SK-N-MC (cell line): Measurements from ENCODE around the gene ST6GALNAC2.

Experiments
- EZH2 ChIP-seq: fragments of 200-600 bp; sonication (generic); IDR thresholded peaks from one replicate; pipeline ENCODE4 v1.6.1; 2017; ENCODE audit warnings: antibody characterized with exemption
- FOXP2 ChIP-seq: optimal IDR thresholded peaks from 2 replicates; pipeline ENCODE3; 2011; ENCODE audit warnings: mild to moderate bottlenecking, moderate library complexity; ENCODE audit not compliant: insufficient read depth; ENCODE audit errors: extremely low read length, control extremely low read depth
- POLR2AphosphoS5 ChIP-seq: IDR thresholded peaks from 2 replicates; pipeline ENCODE4 v1.6.1; 2012; ENCODE audit warnings: mild to moderate bottlenecking, low read depth, low read length, borderline replicate concordance

- TF ChIP-seq POLR2AphosphoS5 (no peak), EZH2 (no peak), FOXP2 (no peak)
These were observed 47.9 kb downstream of the ST6GALNAC2 start, which contains the start of gene CYGB for GRCh38 chr17:76537578-76538280.
